DND-41 (cell line): ENCODE results near the gene NOSTRIN.
"Not testable (repeated sequence)": the region's sequence is repeated elsewhere in the genome, so short reads cannot be mapped to it uniquely, and the experiment has no call there.

ENCODE experiments used
- CTCF ChIP-seq: IDR thresholded peaks from 2 replicates; pipeline ENCODE4 v1.5.1; 2012; ENCODE audit warnings: borderline replicate concordance, low read length, moderate library complexity, mild to moderate bottlenecking; ENCODE audit not compliant: poor library complexity, severe bottlenecking; ENCODE audit errors: extremely low read depth
- EZH2 ChIP-seq: IDR thresholded peaks from 3 replicates; pipeline ENCODE4 v1.6.1; 2012; ENCODE audit warnings: borderline replicate concordance, low read depth, mild to moderate bottlenecking, moderate library complexity, low read length, inconsistent platforms; ENCODE audit not compliant: severe bottlenecking

GRCh38 chr2:168870824-168871223 lies 68.4 kb downstream of the NOSTRIN start:
- TF ChIP-seq CTCF, EZH2: not testable (repeated sequence)
